ENCODE measurements around the gene C16orf95.

The C16orf95 gene

DNA sequence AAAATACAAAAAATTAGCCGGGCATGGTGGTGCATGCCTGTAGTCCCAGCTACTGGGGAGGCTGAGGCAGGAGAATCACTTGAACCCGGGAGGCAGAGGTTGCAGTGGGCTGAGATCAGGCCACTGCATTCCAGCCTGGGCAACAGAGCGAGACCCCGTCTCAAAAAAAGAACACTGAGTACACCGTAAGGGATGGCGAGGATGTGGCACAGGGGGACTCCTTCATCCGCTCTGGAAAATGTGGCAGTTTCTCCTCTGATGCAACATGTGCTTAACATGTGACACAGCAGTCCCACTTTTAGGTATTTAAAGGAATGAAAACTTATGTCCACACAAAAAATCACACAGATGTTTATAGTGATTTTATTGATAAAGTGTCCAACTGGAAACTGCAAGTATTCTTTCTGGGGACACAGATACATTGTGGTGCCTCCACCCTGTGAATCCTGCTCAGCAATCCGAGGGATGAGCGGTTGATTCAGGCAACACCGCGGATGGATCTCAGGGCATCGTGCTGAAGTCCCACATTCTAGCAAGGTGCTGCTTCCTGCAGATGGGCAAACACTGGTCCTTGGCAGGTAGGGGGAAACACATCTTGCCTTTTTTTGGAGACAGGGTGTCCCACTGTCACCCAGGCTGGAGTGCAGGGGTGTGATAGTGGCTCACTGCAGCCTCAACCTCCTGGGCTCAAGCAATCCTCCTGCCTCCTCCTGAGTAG is 3.5 kb upstream of the C16orf95 start:
- Histone ChIP-seq H3K27ac (no peak overlapping the region), H3K4me3 (no peak overlapping the region)
- DNase-seq (ENCODE audit: low spot score), result no peak
- TF ChIP-seq, protein P1, sequence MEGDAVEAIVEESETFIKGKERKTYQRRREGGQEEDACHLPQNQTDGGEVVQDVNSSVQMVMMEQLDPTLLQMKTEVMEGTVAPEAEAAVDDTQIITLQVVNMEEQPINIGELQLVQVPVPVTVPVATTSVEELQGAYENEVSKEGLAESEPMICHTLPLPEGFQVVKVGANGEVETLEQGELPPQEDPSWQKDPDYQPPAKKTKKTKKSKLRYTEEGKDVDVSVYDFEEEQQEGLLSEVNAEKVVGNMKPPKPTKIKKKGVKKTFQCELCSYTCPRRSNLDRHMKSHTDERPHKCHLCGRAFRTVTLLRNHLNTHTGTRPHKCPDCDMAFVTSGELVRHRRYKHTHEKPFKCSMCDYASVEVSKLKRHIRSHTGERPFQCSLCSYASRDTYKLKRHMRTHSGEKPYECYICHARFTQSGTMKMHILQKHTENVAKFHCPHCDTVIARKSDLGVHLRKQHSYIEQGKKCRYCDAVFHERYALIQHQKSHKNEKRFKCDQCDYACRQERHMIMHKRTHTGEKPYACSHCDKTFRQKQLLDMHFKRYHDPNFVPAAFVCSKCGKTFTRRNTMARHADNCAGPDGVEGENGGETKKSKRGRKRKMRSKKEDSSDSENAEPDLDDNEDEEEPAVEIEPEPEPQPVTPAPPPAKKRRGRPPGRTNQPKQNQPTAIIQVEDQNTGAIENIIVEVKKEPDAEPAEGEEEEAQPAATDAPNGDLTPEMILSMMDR (IDR thresholded peaks at IDR 0.05), result no peak

DNA sequence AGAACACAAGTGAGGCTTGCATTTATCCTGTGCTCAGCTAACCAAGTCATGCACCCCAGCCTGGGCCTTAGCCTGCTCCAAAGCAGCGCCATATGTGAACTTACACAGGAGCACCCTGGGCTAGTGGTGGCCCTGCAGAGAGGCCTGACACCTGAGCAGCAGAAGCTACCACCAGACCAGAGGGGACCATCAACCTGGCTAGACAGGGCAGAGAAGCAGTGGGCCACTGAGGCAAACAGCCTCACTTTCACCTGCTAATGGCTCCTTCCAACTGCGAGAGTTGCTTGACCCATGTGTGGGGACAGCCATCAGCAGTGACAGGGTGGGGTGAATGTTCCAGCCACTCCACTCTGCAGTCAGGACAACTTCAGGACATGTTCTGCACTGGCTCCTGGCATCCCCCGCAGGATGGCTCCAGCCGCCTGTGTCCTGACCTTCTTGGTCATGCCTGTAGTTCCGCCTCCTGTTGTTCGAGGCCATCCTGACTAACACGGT is 2.9 kb upstream of the C16orf95 start:
- Histone ChIP-seq H3K4me3 (no peak overlapping the region), H3K27ac (no peak overlapping the region)
- TF ChIP-seq, protein P1 (IDR thresholded peaks at IDR 0.05), result no peak
- DNase-seq (ENCODE audit: low spot score), result no peak

DNA sequence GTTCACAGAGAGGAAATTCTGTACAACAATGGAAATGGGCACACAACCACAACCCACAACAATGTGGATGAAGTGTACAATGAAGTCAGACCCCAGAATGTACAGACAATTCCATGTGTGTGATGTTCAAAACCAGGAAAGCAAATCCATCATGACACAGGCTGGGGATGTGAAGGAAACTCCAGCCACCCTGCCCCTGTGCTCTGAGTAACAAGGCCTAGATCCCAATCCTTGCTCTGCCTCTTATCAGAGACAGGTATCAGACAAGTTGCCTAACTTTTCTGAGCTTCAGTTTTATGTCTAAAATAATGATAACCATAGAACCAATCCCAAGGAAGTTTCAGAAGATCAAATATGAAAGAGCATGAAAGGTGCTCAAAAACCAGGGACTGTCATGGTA is 1.8 kb upstream of the C16orf95 start:
- no peak overlapping the region for H3K27ac ChIP-seq
- TF ChIP-seq, protein P1 (IDR thresholded peaks at IDR 0.05), result no peak
- DNase-seq (ENCODE audit: low spot score), result no peak
- no peak overlapping the region for H3K4me3 ChIP-seq

DNA sequence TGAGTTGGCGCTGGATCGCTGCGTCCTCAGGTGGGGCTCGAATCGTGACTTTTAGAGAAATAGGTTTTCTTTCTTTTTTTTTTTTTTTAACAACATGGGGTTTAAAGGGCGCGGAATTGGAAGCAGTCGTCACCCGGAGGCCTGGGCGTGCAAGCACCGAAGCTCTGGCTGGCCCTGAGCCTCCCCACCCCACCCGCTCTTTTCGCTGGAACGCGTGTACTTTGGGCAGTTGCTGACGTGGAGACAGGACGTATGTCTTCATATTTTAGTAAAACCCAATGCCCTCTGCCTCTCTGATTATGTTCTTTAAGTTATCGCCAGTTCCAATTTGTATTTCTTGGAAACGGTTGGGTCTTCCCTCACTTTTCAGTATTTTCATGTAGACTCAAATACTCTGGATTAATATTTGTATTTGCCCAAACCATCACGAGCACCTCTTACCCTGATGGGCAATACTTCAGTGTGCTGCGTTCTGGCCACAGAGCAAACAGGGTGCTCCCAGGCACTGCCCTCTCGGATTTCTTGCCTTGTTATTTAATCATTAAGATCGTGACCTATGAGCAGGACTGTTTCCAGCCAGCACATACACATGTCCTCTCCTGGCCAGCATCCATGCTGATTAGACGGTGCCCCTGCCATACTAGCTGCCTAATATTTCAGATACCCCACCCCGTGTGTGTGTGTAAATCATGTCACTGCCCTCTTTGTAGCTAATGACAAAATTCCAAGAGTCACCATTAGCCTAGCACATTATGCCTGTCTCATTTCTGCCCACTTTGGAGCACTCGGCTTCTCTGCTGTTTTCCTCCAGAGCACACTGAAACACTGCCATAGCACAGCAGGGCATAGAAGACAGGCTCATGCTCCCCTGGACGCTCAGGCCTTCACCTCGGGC is 805 bp upstream of the C16orf95 start:
- peak overlapping the region; percentile 85 for H3K4me3 ChIP-seq
- peak; percentile 81 for DNase-seq (ENCODE audit: low spot score)
- TF ChIP-seq, protein P1 (IDR thresholded peaks at IDR 0.05), result no peak
- H3K27ac ChIP-seq, result peak overlapping the region; percentile 94 to 98

DNA sequence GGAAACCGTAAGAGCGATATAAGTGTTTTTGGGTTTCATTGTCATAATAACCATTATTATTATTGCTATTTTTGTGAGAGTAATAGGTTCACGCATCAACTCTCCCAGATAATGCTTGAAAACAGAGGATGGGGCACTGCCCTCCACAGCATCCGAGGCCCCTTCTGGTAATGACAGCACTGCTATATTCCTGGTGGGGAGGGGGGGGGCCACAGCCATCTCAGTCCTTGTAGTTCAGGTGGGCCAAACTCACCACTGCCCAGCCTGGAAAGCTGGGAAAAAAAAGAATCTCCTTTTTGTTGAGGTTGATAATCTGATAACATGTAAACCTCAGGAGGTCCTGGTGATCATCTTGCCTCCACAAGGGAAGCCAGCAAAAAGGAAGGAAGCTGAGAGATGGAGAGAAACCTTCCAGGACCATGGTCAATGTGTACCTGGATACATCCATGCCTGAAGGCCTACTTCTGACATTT is 706 bp downstream of the C16orf95 start:
- H3K27ac ChIP-seq, result peak overlapping the region; percentile 94 to 98
- TF ChIP-seq, protein P1 (IDR thresholded peaks at IDR 0.05), result no peak
- H3K4me3 ChIP-seq, result peak overlapping the region; percentile 85
- DNase-seq (ENCODE audit: low spot score), result no peak

DNA sequence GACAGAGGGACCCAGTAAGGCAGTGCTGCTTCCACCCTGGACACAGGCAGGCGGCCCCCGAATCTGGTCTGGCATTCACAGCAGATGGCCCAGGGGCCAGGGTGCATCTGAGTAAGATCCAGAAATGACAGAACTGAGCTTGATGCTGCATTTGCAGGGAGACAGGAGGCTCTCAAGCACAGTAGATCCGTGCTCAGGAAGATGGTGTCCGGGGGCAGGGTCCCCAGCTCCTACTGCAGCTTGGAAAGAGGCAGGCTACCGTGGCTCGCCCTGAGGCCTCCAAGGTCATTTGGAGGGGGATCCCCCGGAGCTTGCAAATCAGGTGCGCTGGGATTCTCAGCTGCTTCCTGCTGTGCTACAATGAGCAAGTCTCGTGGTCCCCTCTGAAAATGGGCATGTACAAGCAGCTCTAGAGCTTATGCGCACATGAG is 2.2 kb downstream of the C16orf95 start:
- DNase-seq (ENCODE audit: low spot score), result no peak
- H3K27ac ChIP-seq, result no peak overlapping the region
- TF ChIP-seq, protein P1 (IDR thresholded peaks at IDR 0.05), result no peak
- no peak overlapping the region for H3K4me3 ChIP-seq
